H9 (cell line): ENCODE measurements around the gene MT1A. TPM values are rescaled to one million over a fixed set of nuclear protein-coding genes. Genes with fewer than 3 reads are reported as not detected.

Experiments used
- DNase-seq: peaks from one replicate; pipeline ENCODE4 v3.0.0-alpha.2; 2017
- H2AFZ ChIP-seq: one replicate; pipeline ENCODE4 v1.6.1; 2013; ENCODE audit warnings: mild to moderate bottlenecking, low read length, control low read depth, moderate library complexity
- H2AK5ac ChIP-seq: 2 replicates; pipeline ENCODE4 v1.6.1; 2013; ENCODE audit warnings: low read length, control low read depth, mixed read lengths; ENCODE audit not compliant: insufficient read length
- H2BK120ac ChIP-seq: one replicate; pipeline ENCODE4 v1.6.1; 2013; ENCODE audit warnings: low read depth, mild to moderate bottlenecking, low read length, control low read depth, inconsistent platforms; ENCODE audit not compliant: poor library complexity, severe bottlenecking
- H2BK12ac ChIP-seq: 2 replicates; pipeline ENCODE4 v1.6.1; 2013; ENCODE audit warnings: low read length, control low read depth, mixed read lengths, low read depth; ENCODE audit not compliant: insufficient read length
- H2BK15ac ChIP-seq: 2 replicates; pipeline ENCODE4 v1.6.1; 2013; ENCODE audit warnings: low read depth, low read length, control low read depth
- H2BK20ac ChIP-seq: one replicate; pipeline ENCODE4 v1.6.1; 2013; ENCODE audit warnings: low read depth, mild to moderate bottlenecking, low read length, control low read depth, inconsistent platforms; ENCODE audit not compliant: poor library complexity, severe bottlenecking
- H2BK5ac ChIP-seq: 2 replicates; pipeline ENCODE4 v1.6.1; 2013; ENCODE audit warnings: low read length, control low read depth, mixed read lengths; ENCODE audit not compliant: insufficient read length
- H3K14ac ChIP-seq: 2 replicates; pipeline ENCODE4 v1.6.1; 2013; ENCODE audit warnings: low read length, control low read depth; ENCODE audit not compliant: insufficient read depth
- H3K18ac ChIP-seq: 2 replicates; pipeline ENCODE4 v1.6.1; 2013; ENCODE audit warnings: low read depth, mild to moderate bottlenecking, mixed read lengths, low read length, control low read depth; ENCODE audit not compliant: insufficient read length
- H3K23ac ChIP-seq: 2 replicates; pipeline ENCODE4 v1.6.1; 2013; ENCODE audit warnings: low read length, control low read depth, mixed read lengths, low read depth; ENCODE audit not compliant: insufficient read length
- H3K23me2 ChIP-seq: 2 replicates; pipeline ENCODE4 v1.6.1; 2013; ENCODE audit warnings: low read depth, mild to moderate bottlenecking, mixed read lengths, low read length, control low read depth; ENCODE audit not compliant: insufficient read length, poor library complexity, severe bottlenecking
- H3K27ac ChIP-seq: 2 replicates; pipeline ENCODE4 v1.5.1; 2013; ENCODE audit warnings: low read length, control low read depth, mixed read lengths, low read depth; ENCODE audit not compliant: insufficient read length
- H3K27me3 ChIP-seq: 2 replicates; pipeline ENCODE4 v1.6.1; 2013; ENCODE audit warnings: low read length, control low read depth, inconsistent platforms; ENCODE audit not compliant: insufficient read depth
- H3K4ac ChIP-seq: 2 replicates; pipeline ENCODE4 v1.6.1; 2013; ENCODE audit warnings: low read depth, mild to moderate bottlenecking, control low read depth, inconsistent platforms, low read length, moderate library complexity
- H3K4me1 ChIP-seq: 2 replicates; pipeline ENCODE4 v1.6.1; 2013; ENCODE audit warnings: low read length, control low read depth, inconsistent platforms; ENCODE audit not compliant: insufficient read depth
- H3K4me2 ChIP-seq: 2 replicates; pipeline ENCODE4 v1.6.1; 2013; ENCODE audit warnings: low read length, control low read depth, mixed read lengths; ENCODE audit not compliant: insufficient read length, insufficient read depth
- H3K56ac ChIP-seq: 2 replicates; pipeline ENCODE4 v1.6.1; 2013; ENCODE audit warnings: low read depth, mild to moderate bottlenecking, mixed read lengths, low read length, control low read depth; ENCODE audit not compliant: insufficient read length
- H3K79me1 ChIP-seq: 2 replicates; pipeline ENCODE4 v1.6.1; 2013; ENCODE audit warnings: low read depth, mild to moderate bottlenecking, moderate library complexity, low read length, control low read depth, inconsistent platforms; ENCODE audit not compliant: insufficient read depth, poor library complexity, severe bottlenecking
- H3K79me2 ChIP-seq: 2 replicates; pipeline ENCODE4 v1.6.1; 2013; ENCODE audit warnings: low read length, control low read depth, inconsistent platforms; ENCODE audit not compliant: insufficient read depth
- H3K9ac ChIP-seq: 2 replicates; pipeline ENCODE4 v1.6.1; 2013; ENCODE audit warnings: low read length, control low read depth, mixed read lengths; ENCODE audit not compliant: insufficient read length; ENCODE audit errors: extremely low read depth
- H3K9me3 ChIP-seq: one replicate; pipeline ENCODE4 v1.6.1; 2013; ENCODE audit warnings: low read depth, low read length, inconsistent platforms; ENCODE audit not compliant: control insufficient read depth
- H3T11ph ChIP-seq: one replicate; pipeline ENCODE4 v1.6.1; 2013; ENCODE audit warnings: mild to moderate bottlenecking, low read length, control low read depth, inconsistent platforms
- H4K20me1 ChIP-seq: one replicate; pipeline ENCODE4 v1.6.1; 2013; ENCODE audit not compliant: control insufficient read depth, insufficient read length, insufficient read depth
- H4K5ac ChIP-seq: 2 replicates; pipeline ENCODE4 v1.6.1; 2013; ENCODE audit warnings: low read depth, mild to moderate bottlenecking, mixed read lengths, low read length, control low read depth; ENCODE audit not compliant: insufficient read length
- H4K8ac ChIP-seq: replicated peaks from 2 replicates; pipeline ENCODE4 v1.6.1; 2013; ENCODE audit warnings: low read length, control low read depth, mixed read lengths, low read depth; ENCODE audit not compliant: insufficient read length
- H4K91ac ChIP-seq: 2 replicates; pipeline ENCODE4 v1.6.1; 2013; ENCODE audit warnings: low read depth, mild to moderate bottlenecking, moderate library complexity, mixed read lengths, low read length, control low read depth; ENCODE audit not compliant: insufficient read length
- H3K27ac Mint-ChIP-seq, 3 experiments: 2 replicates in 2 of 3; 3 replicates in 1 of 3; pipeline ENCODE4 v1.8.0; 2020 to 2021; ENCODE audit warnings: mixed read lengths in 3 of 3, mild to moderate bottlenecking in 1 of 3, moderate library complexity in 1 of 3
- H3K27me3 Mint-ChIP-seq: 2 replicates; pipeline ENCODE4 v1.8.0; 2021; ENCODE audit warnings: low read depth, mild to moderate bottlenecking, moderate library complexity, mixed read lengths
- H3K36me3 Mint-ChIP-seq, 3 experiments: 2 replicates in 2 of 3; 3 replicates in 1 of 3; pipeline ENCODE4 v1.8.0; 2020 to 2021; ENCODE audit warnings: low read depth in 3 of 3, mixed read lengths in 3 of 3; ENCODE audit not compliant: insufficient read depth in 1 of 3
- H3K4me1 Mint-ChIP-seq, 2 experiments: 2 replicates each; pipeline ENCODE4 v1.8.0; 2020; ENCODE audit warnings: mixed read lengths in 2 of 2
- H3K4me3 Mint-ChIP-seq, 2 experiments: 2 replicates in 1 of 2; 3 replicates in 1 of 2; pipeline ENCODE4 v1.8.0; 2020 to 2021; ENCODE audit warnings: mild to moderate bottlenecking in 2 of 2, mixed read lengths in 2 of 2, moderate library complexity in 1 of 2
- H3K9me3 Mint-ChIP-seq, 2 experiments: 2 replicates in 1 of 2; 3 replicates in 1 of 2; pipeline ENCODE4 v1.8.0; 2020; ENCODE audit warnings: mild to moderate bottlenecking in 2 of 2, mixed read lengths in 2 of 2, moderate library complexity in 1 of 2
- WGBS: extraction: QIAGEN DNeasy Blood & Tissue Kit; methylation state at CpG from one replicate; pipeline ENCODE4 v1.1.7; 2013; ENCODE audit warnings: missing lambda C conversion rate, low lambda C conversion rate, mixed read lengths; ENCODE audit not compliant: insufficient read length; ENCODE audit errors: extremely low coverage; 5-methylcytosine and 5-hydroxymethylcytosine counted together
- total RNA-seq: library from RNA; stranded (reverse); gene quantifications from 2 replicates; pipeline ENCODE4 v1.2.1, GENCODE V29; 2021
- TF ChIP-seq, protein P1 (sequence below): fragments of 200-600 bp; sonication (generic); conservative IDR thresholded peaks from 3 replicates; pipeline ENCODE4 v1.8.0; 2021; ENCODE audit warnings: antibody characterized with exemption, mild to moderate bottlenecking

The MT1A gene
- total RNA-seq, 1 experiment from 2014 or later = not detected

DNA sequence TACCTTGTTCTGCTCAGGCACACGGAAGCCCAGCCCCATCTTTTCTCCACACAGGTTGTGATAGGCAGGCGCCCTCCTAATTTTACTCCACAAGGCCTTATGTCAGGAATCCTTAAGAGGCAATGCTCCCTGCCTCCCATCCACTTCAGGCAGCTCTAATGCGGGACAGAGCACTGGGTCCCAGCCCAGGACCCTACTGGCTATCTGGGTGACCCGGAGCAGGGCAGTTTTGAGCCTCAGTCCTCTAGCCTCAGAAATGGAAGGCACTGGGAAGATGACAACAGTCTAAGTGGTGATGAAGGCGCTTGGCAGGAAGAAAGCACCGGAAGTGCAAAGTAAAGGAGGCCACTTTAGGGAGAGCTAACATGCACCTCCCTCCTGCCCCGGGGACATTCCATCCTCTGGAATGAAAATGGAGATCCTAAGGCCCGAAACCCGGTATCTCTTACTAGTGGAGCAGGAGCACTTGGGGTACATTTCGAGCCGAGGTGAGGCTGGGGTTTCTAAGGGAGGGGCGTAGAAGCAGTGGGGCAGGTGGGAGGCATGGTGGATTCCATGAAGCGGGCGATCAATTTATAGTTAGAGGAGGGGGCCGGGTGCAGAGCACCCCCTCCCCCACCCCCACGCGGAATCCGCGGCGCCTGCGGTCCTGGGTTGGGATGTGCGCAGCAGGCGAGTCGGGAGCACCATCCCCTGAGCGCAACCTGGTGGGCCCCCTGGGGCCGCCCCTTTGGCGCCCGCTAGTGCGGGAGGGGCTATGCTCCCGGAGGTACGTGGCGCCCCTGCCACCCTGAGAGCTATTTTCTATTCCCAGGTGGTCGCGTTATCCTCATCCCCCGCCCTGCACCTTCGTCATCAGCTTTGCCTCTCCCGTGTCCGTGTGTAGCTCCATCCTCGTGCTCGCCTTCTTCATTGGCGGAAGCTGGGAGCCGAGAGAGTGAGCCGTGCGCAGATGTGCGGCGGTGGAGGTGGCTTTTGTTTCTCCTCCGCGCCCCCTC lies 24.2 kb downstream of the MT1A start:
- Histone ChIP-seq H3K9me3 (no peaks in the 10 kb centered on the region), H2BK12ac (no peak overlapping the region), H3K56ac (no peak overlapping the region), H3K14ac (no peak overlapping the region), H3K4me1 (peaks cover 2% of the 10 kb centered on the region; the same call in 1 of the 2 replicates), H3K9ac (no peak overlapping the region), H3K79me2 (no peaks in the 10 kb centered on the region), H2BK5ac (no peak overlapping the region), H4K91ac (no peak overlapping the region), H2AK5ac (no peak overlapping the region), H3K4ac (no peak overlapping the region), H2BK120ac (no peak overlapping the region), H3K23me2 (peaks cover 7% of the 10 kb centered on the region), H2BK15ac (no peak overlapping the region), H3T11ph (no peak overlapping the region), H3K27ac (no peak overlapping the region), H4K8ac (no peak overlapping the region), H4K20me1 (no peaks in the 10 kb centered on the region), H3K27me3 (peaks cover 59% of the 10 kb centered on the region; the same call in 1 of the 2 replicates), H3K4me2 (peak overlapping the region; percentile 74), H2BK20ac (no peak overlapping the region), H2AFZ (no peak overlapping the region), H3K79me1 (no peaks in the 10 kb centered on the region), H4K5ac (no peak overlapping the region), H3K23ac (no peak overlapping the region), H3K18ac (no peak overlapping the region)
- TF ChIP-seq, protein P1, sequence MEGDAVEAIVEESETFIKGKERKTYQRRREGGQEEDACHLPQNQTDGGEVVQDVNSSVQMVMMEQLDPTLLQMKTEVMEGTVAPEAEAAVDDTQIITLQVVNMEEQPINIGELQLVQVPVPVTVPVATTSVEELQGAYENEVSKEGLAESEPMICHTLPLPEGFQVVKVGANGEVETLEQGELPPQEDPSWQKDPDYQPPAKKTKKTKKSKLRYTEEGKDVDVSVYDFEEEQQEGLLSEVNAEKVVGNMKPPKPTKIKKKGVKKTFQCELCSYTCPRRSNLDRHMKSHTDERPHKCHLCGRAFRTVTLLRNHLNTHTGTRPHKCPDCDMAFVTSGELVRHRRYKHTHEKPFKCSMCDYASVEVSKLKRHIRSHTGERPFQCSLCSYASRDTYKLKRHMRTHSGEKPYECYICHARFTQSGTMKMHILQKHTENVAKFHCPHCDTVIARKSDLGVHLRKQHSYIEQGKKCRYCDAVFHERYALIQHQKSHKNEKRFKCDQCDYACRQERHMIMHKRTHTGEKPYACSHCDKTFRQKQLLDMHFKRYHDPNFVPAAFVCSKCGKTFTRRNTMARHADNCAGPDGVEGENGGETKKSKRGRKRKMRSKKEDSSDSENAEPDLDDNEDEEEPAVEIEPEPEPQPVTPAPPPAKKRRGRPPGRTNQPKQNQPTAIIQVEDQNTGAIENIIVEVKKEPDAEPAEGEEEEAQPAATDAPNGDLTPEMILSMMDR = no peak
- peak; percentile 39 for DNase-seq
- Mint-ChIP-seq H3K36me3 (no peaks in the 10 kb centered on the region), H3K9me3 (no peaks in the 10 kb centered on the region), H3K27me3 (peaks cover 97% of the 10 kb centered on the region), H3K27ac (no peak overlapping the region), H3K4me1 (peaks cover 18 to 29% of the 10 kb centered on the region in 2 experiments), H3K4me3 (peak overlapping the region; percentile 58 to 75)
- no CpG with 5 or more reads among the region's 48 CpGs for WGBS
